Natural killer cell (primary cell): Measurements from ENCODE around the gene CPLANE1. TPM values are rescaled to one million over a fixed set of nuclear protein-coding genes. Genes with fewer than 3 reads are reported as not detected.

Experiments
- ATAC-seq, 3 donors: fragments of 150-1000 bp in 2 of 3; fragments of 200-7000 bp in 1 of 3; cut with Tn5 transposase; 1 replicate in 1 of 3; 2 replicates in 2 of 3; pipeline ENCODE4 v1.10.0; 2021; ENCODE audit warnings: mild to moderate bottlenecking in 2 of 3, moderate library complexity in 2 of 3
- DNase-seq, 2 donors: peaks; one replicate each; pipeline versions ENCODE4 v3.0.0 to v3.0.0-alpha.2; 2013 to 2021; ENCODE audit warnings: mixed read lengths in 1 of 2
- H3K27ac ChIP-seq: one replicate; pipeline ENCODE4 v1.5.1; 2013; ENCODE audit warnings: mild to moderate bottlenecking, low read length
- H3K27me3 ChIP-seq: one replicate; pipeline ENCODE4 v1.6.1; 2013; ENCODE audit warnings: low read length; ENCODE audit not compliant: control insufficient read depth, insufficient read depth
- H3K36me3 ChIP-seq: one replicate; pipeline ENCODE4 v1.6.1; 2013; ENCODE audit warnings: low read length; ENCODE audit not compliant: control insufficient read depth, insufficient read depth
- H3K4me1 ChIP-seq: one replicate; pipeline ENCODE4 v1.6.1; 2013; ENCODE audit warnings: low read length; ENCODE audit not compliant: control insufficient read depth, insufficient read depth
- H3K4me3 ChIP-seq: one replicate; pipeline ENCODE4 v1.5.1; 2013; ENCODE audit warnings: low read length
- H3K9me3 ChIP-seq: one replicate; pipeline ENCODE4 v1.6.1; 2013; ENCODE audit warnings: low read length; ENCODE audit not compliant: control insufficient read depth, insufficient read depth
- H3K27ac Mint-ChIP-seq, 2 donors: one replicate each; pipeline ENCODE4 v1.8.0; 2022; ENCODE audit warnings: mild to moderate bottlenecking in 2 of 2, mixed read lengths in 2 of 2, moderate library complexity in 1 of 2
- H3K27me3 Mint-ChIP-seq, 2 donors: one replicate each; pipeline ENCODE4 v1.8.0; 2022; ENCODE audit warnings: low read depth in 2 of 2, mixed read lengths in 2 of 2
- H3K36me3 Mint-ChIP-seq: one replicate; pipeline ENCODE4 v1.8.0; 2022; ENCODE audit warnings: mixed read lengths
- H3K4me1 Mint-ChIP-seq, 2 donors: one replicate each; pipeline ENCODE4 v1.8.0; 2022; ENCODE audit warnings: mixed read lengths in 2 of 2
- H3K4me3 Mint-ChIP-seq: one replicate; pipeline ENCODE4 v1.8.0; 2022; ENCODE audit warnings: mild to moderate bottlenecking, moderate library complexity, mixed read lengths
- H3K9me3 Mint-ChIP-seq, 2 donors: one replicate each; pipeline ENCODE4 v1.8.0; 2022; ENCODE audit warnings: mixed read lengths in 2 of 2
- WGBS: methylation state at CpG from one replicate; pipeline ENCODE4 v1.1.7; 2013; ENCODE audit warnings: missing lambda C conversion rate; ENCODE audit not compliant: insufficient coverage; 5-methylcytosine and 5-hydroxymethylcytosine counted together
- intact Hi-C: fragments of 100-400 bp; cut with micrococcal nuclease; formaldehyde crosslinking; loops from one replicate; pipeline ENCODE4 v1.14.2; 2022
- total RNA-seq, 4 donors: library from RNA; stranded (reverse); fragments of 120-200 nt in 1 of 4; gene quantifications; one replicate each; pipeline versions ENCODE4 v1.2.3 to v1.2.4, GENCODE V29; 2013 to 2022
- TF ChIP-seq, protein P1 (sequence below): fragments of 200-600 bp; IDR thresholded peaks from one replicate; pipeline ENCODE4 v1.8.0; 2022; ENCODE audit warnings: antibody characterized with exemption

The CPLANE1 gene
- total RNA-seq, 3 donors from 2014 or later (not counting 1 experiment from before 2014, with no cell fraction given): 19.3 to 24.7 (median 19.4) TPM

DNA sequence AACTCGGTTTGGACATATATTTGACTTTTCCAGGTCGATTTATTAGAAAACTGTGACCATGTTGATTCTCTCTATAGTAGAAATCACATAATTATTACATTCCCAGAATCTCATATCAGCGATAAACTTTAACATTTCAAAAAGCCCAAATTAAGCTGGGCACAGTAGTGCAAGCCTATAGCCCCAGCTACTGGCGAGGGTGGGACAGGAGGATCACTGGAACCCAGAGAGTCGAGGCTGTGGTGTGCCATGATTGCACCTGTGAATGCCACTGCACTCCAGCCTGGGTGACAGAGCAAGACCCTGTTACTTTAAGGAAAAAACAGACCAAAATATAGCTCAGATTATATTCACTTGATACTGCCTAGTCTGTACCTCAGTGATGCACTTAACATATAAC, 128.9 kb downstream of the CPLANE1 start:
- ATAC-seq (no peak), DNase-seq (no peak)
- Mint-ChIP-seq H3K4me3 (no peak overlapping the region), H3K4me1 (peaks cover 8 to 11% of the 10 kb centered on the region in 2 donors), H3K36me3 (peaks cover 19% of the 10 kb centered on the region), H3K9me3 (no peaks in the 10 kb centered on the region), H3K27me3 (no peaks in the 10 kb centered on the region), H3K27ac (no peak overlapping the region)
- Histone ChIP-seq H3K27me3 (no peaks in the 10 kb centered on the region), H3K4me3 (no peak overlapping the region), H3K27ac (no peak overlapping the region), H3K4me1 (no peaks in the 10 kb centered on the region), H3K36me3 (peaks cover 12% of the 10 kb centered on the region), H3K9me3 (no peaks in the 10 kb centered on the region)
- TF ChIP-seq, protein P1, sequence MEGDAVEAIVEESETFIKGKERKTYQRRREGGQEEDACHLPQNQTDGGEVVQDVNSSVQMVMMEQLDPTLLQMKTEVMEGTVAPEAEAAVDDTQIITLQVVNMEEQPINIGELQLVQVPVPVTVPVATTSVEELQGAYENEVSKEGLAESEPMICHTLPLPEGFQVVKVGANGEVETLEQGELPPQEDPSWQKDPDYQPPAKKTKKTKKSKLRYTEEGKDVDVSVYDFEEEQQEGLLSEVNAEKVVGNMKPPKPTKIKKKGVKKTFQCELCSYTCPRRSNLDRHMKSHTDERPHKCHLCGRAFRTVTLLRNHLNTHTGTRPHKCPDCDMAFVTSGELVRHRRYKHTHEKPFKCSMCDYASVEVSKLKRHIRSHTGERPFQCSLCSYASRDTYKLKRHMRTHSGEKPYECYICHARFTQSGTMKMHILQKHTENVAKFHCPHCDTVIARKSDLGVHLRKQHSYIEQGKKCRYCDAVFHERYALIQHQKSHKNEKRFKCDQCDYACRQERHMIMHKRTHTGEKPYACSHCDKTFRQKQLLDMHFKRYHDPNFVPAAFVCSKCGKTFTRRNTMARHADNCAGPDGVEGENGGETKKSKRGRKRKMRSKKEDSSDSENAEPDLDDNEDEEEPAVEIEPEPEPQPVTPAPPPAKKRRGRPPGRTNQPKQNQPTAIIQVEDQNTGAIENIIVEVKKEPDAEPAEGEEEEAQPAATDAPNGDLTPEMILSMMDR: no peak
- intact Hi-C loops: no loop called here
- 81% methylated on average over 5 of the region's 5 CpGs for WGBS

DNA sequence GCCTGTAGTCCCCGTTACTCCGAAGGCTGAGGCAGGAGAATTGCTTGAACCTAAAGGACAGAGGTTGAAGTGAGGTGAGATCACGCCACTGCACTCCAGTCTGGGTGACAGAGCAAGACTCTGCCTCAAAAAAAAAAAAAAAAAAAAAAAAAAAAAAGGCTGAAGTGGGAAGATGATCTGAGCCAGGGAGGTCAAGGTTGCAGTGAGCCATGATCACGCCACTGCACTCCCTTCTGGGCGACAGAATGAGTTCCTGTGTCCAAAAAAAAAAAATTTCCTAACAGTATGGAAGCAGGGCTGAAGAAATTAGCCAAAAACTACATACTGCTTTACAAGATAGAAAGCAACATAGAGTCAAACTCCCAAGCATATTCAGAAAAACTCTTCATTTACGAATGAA, 132.8 kb downstream of the CPLANE1 start:
- no peaks in the 10 kb centered on the region for H3K9me3 ChIP-seq
- Mint-ChIP-seq H3K27ac (no peak overlapping the region), H3K4me3 (no peak overlapping the region), H3K4me1 (peaks cover 26 to 30% of the 10 kb centered on the region in 2 donors), H3K27me3 (no peaks in the 10 kb centered on the region), H3K36me3 (peaks cover 16% of the 10 kb centered on the region), H3K9me3 (no peaks in the 10 kb centered on the region)
- intact Hi-C loops: no loop called here
- H3K27me3 ChIP-seq: no peaks in the 10 kb centered on the region
- TF ChIP-seq, protein P1: no peak
- DNase-seq (no peak), ATAC-seq (no peak)
- no peak overlapping the region for H3K4me3 ChIP-seq
- 96% methylated on average over 6 of the region's 6 CpGs for WGBS
- peaks cover 4% of the 10 kb centered on the region for H3K4me1 ChIP-seq
- peaks cover 19% of the 10 kb centered on the region for H3K36me3 ChIP-seq
- H3K27ac ChIP-seq: no peak overlapping the region

DNA sequence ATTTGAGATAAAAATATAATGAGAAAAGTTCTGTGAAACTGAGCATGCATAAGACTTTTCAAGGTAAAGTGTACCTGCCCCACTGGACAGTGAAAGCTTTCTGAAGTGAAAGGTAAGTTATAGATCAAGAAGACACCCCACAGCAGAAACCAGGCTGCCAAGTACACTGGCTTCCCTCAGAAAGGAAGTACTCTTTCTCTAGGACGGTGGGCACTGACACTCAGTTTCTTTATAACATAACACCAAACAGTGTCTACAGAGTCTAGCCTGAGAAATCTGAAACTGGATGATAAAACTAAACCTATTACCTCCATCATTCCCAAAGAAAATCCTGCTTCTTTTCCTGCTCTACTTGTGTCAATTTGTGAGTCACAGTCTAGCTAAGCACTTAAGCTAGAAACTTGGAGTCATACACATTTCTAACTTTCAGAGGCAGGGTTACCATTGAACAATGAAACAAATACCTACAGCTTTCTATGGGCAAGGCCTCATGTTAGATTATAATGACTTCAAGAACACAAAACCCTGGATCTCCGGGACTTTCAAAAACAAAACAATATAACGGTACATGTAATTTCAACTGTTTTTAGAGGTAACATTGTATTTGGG, 136.7 kb downstream of the CPLANE1 start:
- Histone ChIP-seq H3K27me3 (no peaks in the 10 kb centered on the region), H3K9me3 (no peaks in the 10 kb centered on the region), H3K4me1 (peaks cover 7% of the 10 kb centered on the region), H3K36me3 (peaks cover 11% of the 10 kb centered on the region), H3K27ac (no peak overlapping the region), H3K4me3 (no peak overlapping the region)
- peak in 1 of 2 donors; percentile 11 for DNase-seq
- intact Hi-C loops: no loop called here
- ATAC-seq: peak in 2 of 3 donors; percentile 29 to 32
- H3K36me3 Mint-ChIP-seq: peaks cover 9% of the 10 kb centered on the region
- peak overlapping the region; percentile 75 for H3K4me3 Mint-ChIP-seq
- H3K4me1 Mint-ChIP-seq: peaks cover 21 to 22% of the 10 kb centered on the region in 2 donors
- H3K9me3 Mint-ChIP-seq: no peaks in the 10 kb centered on the region
- 50% methylated on average over 2 of the region's 3 CpGs for WGBS
- TF ChIP-seq, protein P1: no peak
- H3K27me3 Mint-ChIP-seq: no peaks in the 10 kb centered on the region
- peak overlapping the region; percentile 47 to 87 for H3K27ac Mint-ChIP-seq
